Measurements from ENCODE around the gene DSN1. TPM values are rescaled to one million over a fixed set of nuclear protein-coding genes. Genes with fewer than 3 reads are reported as not detected.

The DSN1 gene
- total and polyA plus RNA-seq, 2 of the 8 experiments (the other 6 are each of a cell fraction or from before 2014, with no cell fraction given): 12.0 to 26.2 TPM

GRCh38 chr20:36796117-36796516 lies 22.6 kb upstream of the DSN1 start:
- Histone ChIP-seq H2BK20ac (ENCODE audit: low read length) (no peak overlapping the region), H3K4me2 (ENCODE audit: insufficient read depth in 1 of 2, low read depth in 2 of 2, low read length in 2 of 2) (no peak overlapping the region), H2AFZ (ENCODE audit: low read length) (no peak overlapping the region), H3K79me1 (ENCODE audit: low read depth, low read length) (no peaks in the 10 kb centered on the region), H3K9me3 (ENCODE audit: insufficient read depth in 2 of 2, low read depth in 1 of 2, low read length in 1 of 2) (no peaks in the 10 kb centered on the region), H3K56ac (replicated peaks; ENCODE audit: insufficient read length, low read depth, low read length) (no peak overlapping the region), H2BK120ac (replicated peaks; ENCODE audit: low read depth, low read length) (no peak overlapping the region), H3K18ac (ENCODE audit: extremely low read depth, low read length) (no peak overlapping the region), H2BK15ac (ENCODE audit: low read length) (no peak overlapping the region), H3K27ac (ENCODE audit: low read depth, low read length) (no peak overlapping the region), H3K23me2 (ENCODE audit: low read depth, low read length) (no peaks in the 10 kb centered on the region), H3K9ac (replicated peaks in 1 of 4; ENCODE audit: extremely low read depth in 1 of 4, low read depth in 3 of 4, low read length in 3 of 4) (no peak overlapping the region), H2BK12ac (ENCODE audit: low read depth, low read length) (no peak overlapping the region), H4K5ac (ENCODE audit: insufficient read length, low read depth, low read length) (no peak overlapping the region), H3K79me2 (ENCODE audit: control insufficient read depth in 1 of 2, insufficient read depth in 2 of 2, low read length in 2 of 2) (no peaks in the 10 kb centered on the region), H4K91ac (replicated peaks; ENCODE audit: insufficient read length, low read length) (no peak overlapping the region), H3K27me3 (replicated peaks in 1 of 4; ENCODE audit: control insufficient read depth in 3 of 4, extremely low read depth in 1 of 4, insufficient read depth in 3 of 4, low read length in 3 of 4) (no peaks in the 10 kb centered on the region), H3K36me3 (ENCODE audit: control insufficient read depth in 2 of 4, insufficient read depth in 4 of 4, low read length in 3 of 4) (peaks cover 5 to 62% (median 42%) of the 10 kb centered on the region in 4 experiments; a peak in 7 of 8 replicates), H2AK5ac (ENCODE audit: low read depth, low read length) (no peak overlapping the region), H4K8ac (ENCODE audit: extremely low read depth, insufficient read depth, low read length) (no peak overlapping the region), H2BK5ac (ENCODE audit: low read depth, low read length) (no peak overlapping the region), H3K4ac (replicated peaks; ENCODE audit: insufficient read length, low read depth, low read length) (no peak overlapping the region), H3K4me1 (replicated peaks in 1 of 4; ENCODE audit: control insufficient read depth in 3 of 4, insufficient read depth in 4 of 4, low read length in 3 of 4) (no peaks in the 10 kb centered on the region), H3K23ac (ENCODE audit: insufficient read length) (no peak overlapping the region), H4K20me1 (replicated peaks in 1 of 2; ENCODE audit: control insufficient read depth in 1 of 2, insufficient read depth in 2 of 2, low read length in 2 of 2) (no peaks in the 10 kb centered on the region), H3K4me3 (ENCODE audit: extremely low read depth in 1 of 4, insufficient read depth in 2 of 4, low read depth in 3 of 4, low read length in 4 of 4) (no peak overlapping the region), H3K14ac (ENCODE audit: insufficient read length) (no peak overlapping the region)
- ChIA-PET POLR2A (ENCODE audit: partially characterized antibody) (interaction anchor here (0.9 kb wide), 1 partner anchor 22 kb away, joined by 3 read pairs; the partner anchor contains the start of gene DSN1), CTCF (ENCODE audit: partially characterized antibody) (interaction anchor here (0.6 to 3.0 kb wide), 9 partner anchors 10 to 90 kb away, joined by 3 to 33 read pairs (median 3); no protein-coding TSS in a partner anchor)
- WGBS, 2 experiments (ENCODE audit: extremely low coverage in 1 of 2, insufficient coverage in 1 of 2, insufficient read length in 1 of 2, insufficient replicate concordance in 2 of 2, low coverage in 1 of 2, low lambda C conversion rate in 2 of 2, missing lambda C conversion rate in 1 of 2): 89% methylated on average over 5 of the region's 5 CpGs; no CpG with 5 or more reads in 1 of the 2 experiments
- no peak for DNase-seq (ENCODE audit: low read depth in 1 of 2, low spot score in 2 of 2)
- no peak for FAIRE-seq
- TF ChIP-seq EZH2 (IDR thresholded peaks at IDR 0.05; ENCODE audit: low read depth, low read length, severe bottlenecking): no peak
- TF ChIP-seq RBBP5 (IDR thresholded peaks at IDR 0.05; ENCODE audit: borderline replicate concordance, low read depth, low read length): no peak
- no peak for TF ChIP-seq JUN (IDR thresholded peaks at IDR 0.05; ENCODE audit: low read depth, low read length)
- no peak for TF ChIP-seq BACH1 (IDR thresholded peaks at IDR 0.05; ENCODE audit: low read length)
- no peak for TF ChIP-seq TBP (IDR thresholded peaks at IDR 0.05; ENCODE audit: low read depth, low read length)
- no peak for TF ChIP-seq GTF2F1 (IDR thresholded peaks at IDR 0.05; ENCODE audit: borderline replicate concordance, low read depth, low read length)
- TF ChIP-seq SP4 (IDR thresholded peaks at IDR 0.05; ENCODE audit: low read length): no peak
- TF ChIP-seq SP1 (IDR thresholded peaks at IDR 0.05; ENCODE audit: low read depth, low read length): no peak
- no peak for TF ChIP-seq USF2 (IDR thresholded peaks at IDR 0.05; ENCODE audit: low read length)
- TF ChIP-seq SRF (IDR thresholded peaks at IDR 0.05; ENCODE audit: low read depth, low read length): no peak
- TF ChIP-seq, protein P1, sequence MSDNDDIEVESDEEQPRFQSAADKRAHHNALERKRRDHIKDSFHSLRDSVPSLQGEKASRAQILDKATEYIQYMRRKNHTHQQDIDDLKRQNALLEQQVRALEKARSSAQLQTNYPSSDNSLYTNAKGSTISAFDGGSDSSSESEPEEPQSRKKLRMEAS (IDR thresholded peaks at IDR 0.05): no peak
- no peak for TF ChIP-seq CTBP2 (IDR thresholded peaks at IDR 0.05; ENCODE audit: borderline replicate concordance, insufficient read depth, insufficient read length, low read length)
- no peak for TF ChIP-seq CREB1 (IDR thresholded peaks at IDR 0.05)
- no peak for TF ChIP-seq CEBPB (IDR thresholded peaks at IDR 0.05; ENCODE audit: low read depth, low read length)

All from H1 (cell line).